HCEC 1CT (cell line): Measurements from ENCODE around the gene YIPF2.
A peak's percentile ranks its signal among the peaks of the same experiment; 100 is the strongest.
"Not testable (repeated sequence)": the region's sequence is repeated elsewhere in the genome, so short reads cannot be mapped to it uniquely, and the experiment has no call there.

Experiments used
- DNase-seq: peaks from one replicate; pipeline ENCODE4 v3.0.0-alpha.2; 2017

YIPF2 gene

GRCh38 chr19:10908380-10908960, 20.0 kb downstream of the YIPF2 start:
- no peak for DNase-seq

GRCh38 chr19:10907925-10908324, 20.5 kb downstream of the YIPF2 start:
- DNase-seq: no peak

GRCh38 chr19:10899151-10899653, 29.2 kb downstream of the YIPF2 start:
- DNase-seq: no peak

- no peak for DNase-seq
These were observed 29.8 kb downstream of the YIPF2 start for GRCh38 chr19:10898633-10899032.

- DNase-seq: no peak
These were observed 31.4 kb downstream of the YIPF2 start for GRCh38 chr19:10896851-10897526.

- no peak for DNase-seq
These were observed 32.5 kb downstream of the YIPF2 start for GRCh38 chr19:10895920-10896319.

GRCh38 chr19:10895363-10895762, 33.1 kb downstream of the YIPF2 start:
- DNase-seq: no peak

GRCh38 chr19:10894911-10895213, 33.6 kb downstream of the YIPF2 start:
- DNase-seq: no peak

- no peak for DNase-seq
These were observed 36.2 kb downstream of the YIPF2 start for GRCh38 chr19:10892256-10892655.

GRCh38 chr19:10891405-10892086, 36.9 kb downstream of the YIPF2 start:
- no peak for DNase-seq

- DNase-seq: no peak
These were observed 38.6 kb downstream of the YIPF2 start for GRCh38 chr19:10889880-10890279.

GRCh38 chr19:10888421-10888866, 40.0 kb downstream of the YIPF2 start:
- no peak for DNase-seq

GRCh38 chr19:10887616-10888367, 40.6 kb downstream of the YIPF2 start:
- DNase-seq: no peak

- no peak for DNase-seq
These were observed 43.0 kb downstream of the YIPF2 start for GRCh38 chr19:10885201-10886169.

- DNase-seq: peak; percentile 85
These were observed 44.2 kb downstream of the YIPF2 start for GRCh38 chr19:10884274-10884673.

- no peak for DNase-seq
These were observed 46.4 kb downstream of the YIPF2 start for GRCh38 chr19:10882108-10882457.

GRCh38 chr19:10881403-10882107, 46.9 kb downstream of the YIPF2 start:
- no peak for DNase-seq

- DNase-seq: no peak
These were observed 50.2 kb downstream of the YIPF2 start for GRCh38 chr19:10878253-10878652.

- DNase-seq: not testable (repeated sequence)
These were observed 50.8 kb downstream of the YIPF2 start for GRCh38 chr19:10877608-10878007.

- DNase-seq: no peak
These were observed 51.8 kb downstream of the YIPF2 start for GRCh38 chr19:10876459-10877240.

GRCh38 chr19:10874024-10874423, 54.4 kb downstream of the YIPF2 start:
- DNase-seq: no peak
